Measurements from ENCODE around the gene PDE8A. TPM values are rescaled to one million over a fixed set of nuclear protein-coding genes. Genes with fewer than 3 reads are reported as not detected.

Gene PDE8A
- total and polyA plus RNA-seq, 10 of the 15 experiments (the other 5 are each of a cell fraction or from before 2014, with no cell fraction given) = 6.7 to 69.2 (median 27.2) TPM

DNA sequence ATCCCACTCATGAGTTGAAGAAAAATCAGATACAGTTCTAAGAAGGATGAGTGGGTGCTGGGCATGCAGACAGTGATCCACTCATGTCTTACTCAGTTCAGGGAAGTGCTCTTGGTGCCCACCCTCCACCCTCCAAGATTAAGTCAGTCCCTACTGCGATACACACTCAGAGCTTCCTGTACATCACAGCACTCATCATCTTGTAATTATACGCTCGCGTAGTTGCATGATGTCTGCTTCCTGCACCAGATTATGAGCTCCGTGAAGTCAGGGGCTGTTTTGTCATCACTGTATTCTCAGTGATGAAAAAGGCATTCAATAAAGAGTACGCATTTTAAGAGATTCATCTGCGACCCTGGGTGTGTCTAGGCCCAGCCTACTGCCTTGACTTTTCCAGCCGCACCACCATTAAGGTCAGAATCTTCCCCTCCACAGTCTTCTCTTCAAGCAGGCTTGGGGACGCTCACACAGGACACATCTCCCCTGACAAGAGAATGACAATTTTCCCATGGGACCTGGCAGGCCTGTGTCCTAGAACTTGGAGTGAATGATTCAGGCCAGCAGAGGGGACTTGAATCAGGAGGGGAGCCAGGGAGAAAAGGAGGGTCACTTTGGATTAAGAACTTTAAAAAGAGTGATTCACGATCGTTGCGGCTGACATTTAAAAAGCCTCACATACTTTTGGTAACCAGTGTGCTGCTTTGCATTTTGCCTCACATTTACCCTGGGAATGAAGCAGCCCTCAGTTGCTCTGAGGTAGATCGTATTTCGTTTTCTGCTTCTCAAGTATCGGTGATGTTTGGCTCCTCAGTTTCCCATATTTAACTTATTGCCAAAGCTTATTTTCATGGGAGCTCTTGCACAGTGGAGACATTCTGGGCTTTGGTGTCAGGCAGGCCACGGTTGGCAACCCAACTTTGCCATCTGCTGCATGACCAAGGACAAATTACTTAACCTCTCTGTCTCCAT is 7.9 kb upstream of the PDE8A start:
- H3K9me3 ChIP-seq (replicated peaks; ENCODE audit: control insufficient read depth, insufficient read depth, low read length) = no peaks in the 10 kb centered on the region
- H2AFZ ChIP-seq (ENCODE audit: control insufficient read depth, low read depth, low read length) = no peak overlapping the region
- no peak overlapping the region for H3K4me3 ChIP-seq
- H3K9ac ChIP-seq (ENCODE audit: control insufficient read depth, insufficient read depth, low read length) = no peak overlapping the region
- RAD21 ChIA-PET (ENCODE audit: unreplicated experiment) = no interaction called here
- in situ Hi-C loops (cut with MboI) (no loop called here), intact Hi-C loops (cut with micrococcal nuclease; ENCODE audit: unreplicated experiment) (no loop called here)
- no peak overlapping the region for H3K4me2 ChIP-seq (ENCODE audit: control insufficient read depth, insufficient read depth)
- no peaks in the 10 kb centered on the region for H3K79me2 ChIP-seq (ENCODE audit: control insufficient read depth, insufficient read depth, low read length)
- POLR2A ChIA-PET = no interaction called here
- no peak for TF ChIP-seq PML (IDR thresholded peaks at IDR 0.05; ENCODE audit: low read length)
- TF ChIP-seq, protein P1, sequence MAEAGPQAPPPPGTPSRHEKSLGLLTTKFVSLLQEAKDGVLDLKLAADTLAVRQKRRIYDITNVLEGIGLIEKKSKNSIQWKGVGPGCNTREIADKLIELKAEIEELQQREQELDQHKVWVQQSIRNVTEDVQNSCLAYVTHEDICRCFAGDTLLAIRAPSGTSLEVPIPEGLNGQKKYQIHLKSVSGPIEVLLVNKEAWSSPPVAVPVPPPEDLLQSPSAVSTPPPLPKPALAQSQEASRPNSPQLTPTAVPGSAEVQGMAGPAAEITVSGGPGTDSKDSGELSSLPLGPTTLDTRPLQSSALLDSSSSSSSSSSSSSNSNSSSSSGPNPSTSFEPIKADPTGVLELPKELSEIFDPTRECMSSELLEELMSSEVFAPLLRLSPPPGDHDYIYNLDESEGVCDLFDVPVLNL (IDR thresholded peaks at IDR 0.05; ENCODE audit: low read depth, low read length) = no peak
- TF ChIP-seq ASH2L (IDR thresholded peaks at IDR 0.05; ENCODE audit: borderline replicate concordance, low read depth) = no peak
- TF ChIP-seq CHD2 (IDR thresholded peaks at IDR 0.05; ENCODE audit: borderline replicate concordance, low read depth, low read length) = no peak
- TF ChIP-seq MEF2B (IDR thresholded peaks at IDR 0.05; ENCODE audit: partially characterized antibody, poor library complexity, severe bottlenecking) = no peak
- TF ChIP-seq BCL11A (IDR thresholded peaks at IDR 0.05; ENCODE audit: low read depth, low read length) = no peak
- TF ChIP-seq GABPA (IDR thresholded peaks at IDR 0.05; ENCODE audit: low read depth) = no peak
- TF ChIP-seq TBL1XR1 (IDR thresholded peaks at IDR 0.05; ENCODE audit: low read depth, low read length) = no peak
- no peak for TF ChIP-seq CUX1 (IDR thresholded peaks at IDR 0.05; ENCODE audit: insufficient replicate concordance, low read depth, low read length)
- H4K20me1 ChIP-seq (ENCODE audit: control insufficient read depth, insufficient read depth) = no peaks in the 10 kb centered on the region
- DNase-seq (ENCODE audit: low read depth, low spot score) = no peak
- no peaks in the 10 kb centered on the region for H3K36me3 ChIP-seq (ENCODE audit: control insufficient read depth in 2 of 2, insufficient read depth in 2 of 2, low read length in 1 of 2)
- BruUV-seq (replicated peaks) = no TSS peak
- SMC1A ChIA-PET (ENCODE audit: uncharacterized antibody, unreplicated experiment) = interaction anchor here (1.1 to 2.7 kb wide), 3 partner anchors 17 to 274 kb away, joined by 3 to 9 read pairs (median 4); no protein-coding TSS in a partner anchor
- peaks cover 9% of the 10 kb centered on the region for H3K4me1 ChIP-seq (ENCODE audit: control insufficient read depth, insufficient read depth, low read length)
- no peak for ATAC-seq
- no peaks in the 10 kb centered on the region for H3K27me3 ChIP-seq (replicated peaks in 1 of 2; ENCODE audit: control insufficient read depth in 2 of 2, insufficient read depth in 2 of 2, low read length in 1 of 2)
- CTCF ChIA-PET = interaction anchor here (1.0 kb wide), 1 partner anchor 14 kb away, joined by 3 read pairs; no protein-coding TSS in a partner anchor
- FAIRE-seq = no peak
- no peak overlapping the region for H3K27ac ChIP-seq (ENCODE audit: control insufficient read depth, insufficient read depth)
- 77% methylated on average over 16 of the region's 16 CpGs for WGBS (ENCODE audit: insufficient coverage, insufficient replicate concordance, low lambda C conversion rate, missing lambda C conversion rate)
